Activated naive CD8-positive, alpha-beta T cell treated with anti-CD3 and anti-CD28 coated beads, Interleukin-2, amount 50 U/mL, for 16 hours (primary cell): ENCODE results near the gene C13orf46.

Experiments
- DNase-seq: peaks from one replicate; pipeline ENCODE4 v3.0.0-alpha.2; 2020; ENCODE audit warnings: low read depth, low spot score

Gene C13orf46

DNA sequence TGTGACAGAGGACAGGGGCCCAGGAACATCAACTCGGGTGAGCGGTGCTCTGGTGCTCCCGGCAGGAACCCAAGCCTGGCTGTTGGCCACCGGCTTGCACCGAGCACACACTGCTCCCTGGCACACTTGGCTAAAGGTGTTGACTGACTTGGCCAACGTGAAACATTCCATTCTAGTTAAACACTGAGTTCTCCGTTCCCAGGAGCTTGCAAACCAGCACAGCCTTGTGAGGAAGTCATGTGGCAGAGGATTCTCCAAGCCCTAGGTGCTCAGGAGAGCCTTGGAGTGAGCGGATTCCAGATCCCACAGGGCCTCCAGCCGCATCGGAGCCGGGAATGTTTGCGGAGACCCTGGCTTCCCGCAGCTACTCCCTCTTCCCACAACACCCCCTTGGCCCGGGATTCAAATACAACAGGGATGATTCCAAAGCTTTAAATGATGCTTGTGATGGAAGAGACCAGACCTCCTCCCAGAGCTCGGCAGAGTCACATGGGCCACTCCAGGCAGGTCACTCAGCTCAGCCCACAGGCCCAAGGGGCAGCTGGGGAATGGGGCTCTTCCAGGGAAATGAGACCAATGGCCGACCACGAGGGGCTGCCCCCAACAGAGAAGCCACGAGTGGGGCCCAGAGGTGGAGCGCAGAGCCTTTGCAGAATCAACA lies 2.9 kb downstream of the C13orf46 start:
- no peak for DNase-seq

DNA sequence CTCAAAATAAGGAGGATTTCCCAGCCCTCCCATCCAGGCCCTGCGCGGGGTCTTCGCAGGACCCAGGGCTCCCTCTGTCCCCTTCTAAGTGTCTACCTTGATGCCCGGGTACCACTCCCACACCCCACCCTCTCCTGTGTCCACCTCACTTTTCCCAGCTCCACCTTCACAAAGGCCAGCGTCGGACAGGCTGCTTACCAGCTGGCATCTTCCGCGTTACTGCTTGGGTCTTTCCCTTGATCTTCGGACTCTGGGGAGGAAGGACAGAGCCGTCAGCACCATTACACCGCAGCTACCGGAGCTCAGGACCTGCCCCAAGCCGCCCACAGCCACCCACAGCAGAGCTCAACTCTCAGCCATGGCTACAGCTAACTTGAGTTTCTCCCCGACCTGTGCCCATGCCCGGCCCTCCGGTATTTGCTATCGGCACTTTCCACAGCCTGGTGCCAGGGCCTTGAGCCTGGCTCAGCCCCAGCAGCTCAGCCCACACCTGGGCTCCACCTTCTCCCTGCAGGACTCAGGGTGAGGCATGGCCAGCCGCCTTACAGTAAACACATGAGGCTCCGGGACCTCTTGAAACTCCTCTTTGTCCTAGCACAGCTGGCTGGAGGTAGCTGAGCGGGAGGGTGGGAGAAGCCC lies 3.8 kb downstream of the C13orf46 start:
- no peak for DNase-seq

DNA sequence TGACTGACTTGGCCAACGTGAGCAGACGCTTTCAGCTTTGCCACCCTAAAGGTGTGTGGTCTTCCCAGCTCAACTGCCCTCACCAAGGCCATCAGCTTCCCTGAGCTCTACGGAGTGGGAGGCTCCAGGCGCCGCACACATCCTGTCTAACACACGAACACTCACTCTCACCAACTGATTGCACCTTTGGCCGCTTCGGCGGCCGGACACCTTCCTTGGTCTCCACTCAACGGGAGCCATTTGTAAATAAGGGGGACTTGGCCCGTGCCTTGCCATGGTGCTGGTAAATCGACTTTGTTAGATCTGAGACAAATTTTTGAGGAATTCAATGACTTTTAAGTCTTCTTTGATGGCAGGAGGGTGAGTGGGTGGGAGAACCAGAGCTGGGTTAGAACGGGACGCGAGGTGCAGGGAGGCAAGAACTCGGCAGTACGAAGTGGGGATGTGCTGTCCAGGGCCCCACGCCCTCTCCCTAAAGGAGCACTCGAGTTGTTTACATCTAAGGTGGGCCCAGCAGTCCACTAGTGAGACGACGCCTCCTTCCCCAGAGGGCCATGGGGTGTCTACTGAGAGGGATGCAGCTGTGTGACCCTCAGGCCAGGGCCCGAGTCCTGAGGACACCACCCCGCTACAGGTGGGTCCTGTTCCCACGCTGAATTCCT lies 4.4 kb downstream of the C13orf46 start:
- no peak for DNase-seq

DNA sequence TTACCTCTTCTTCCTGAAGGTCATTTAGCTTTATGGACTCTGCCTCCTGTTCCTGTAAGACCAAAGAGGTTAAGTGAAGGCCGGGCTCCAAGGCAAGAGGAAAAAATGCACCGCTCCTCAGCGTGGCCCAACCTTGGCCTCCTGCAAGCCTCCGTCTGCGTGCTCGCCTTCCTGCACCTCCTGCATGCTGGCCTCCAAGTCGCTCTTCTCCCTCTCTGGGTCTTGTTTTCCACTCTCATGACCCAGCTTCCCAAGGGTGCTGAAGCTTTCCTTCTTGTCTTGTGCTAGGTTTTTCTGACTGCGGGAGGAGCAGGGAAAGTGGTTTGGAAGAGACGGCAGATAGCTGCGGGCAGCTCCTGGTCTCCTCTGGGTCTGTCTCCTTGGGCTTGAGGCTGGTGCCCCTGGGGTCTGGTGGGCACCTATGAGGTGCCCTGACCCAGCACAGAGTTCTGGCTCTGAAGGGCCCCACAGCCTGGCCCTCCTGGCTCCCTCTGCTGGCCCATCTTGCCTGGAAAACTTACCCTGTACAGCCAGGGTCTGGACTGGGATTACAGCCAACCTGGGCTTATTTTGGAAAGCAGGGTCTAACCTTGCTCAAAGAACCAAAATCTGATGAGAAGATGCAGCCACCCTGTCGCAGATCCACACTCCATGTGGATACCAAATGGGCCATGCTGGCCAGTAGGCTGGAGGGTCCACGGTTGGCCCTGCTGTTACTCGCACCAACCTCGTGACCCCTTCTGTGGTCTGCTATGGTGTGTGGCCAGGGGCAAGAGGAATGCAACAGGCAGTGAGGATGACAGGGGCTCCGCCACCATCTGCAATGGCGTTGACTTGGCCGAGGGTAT lies 5.2 kb downstream of the C13orf46 start:
- DNase-seq: no peak

GRCh38 chr13:113967729-113968462 lies 6.0 kb downstream of the C13orf46 start:
- DNase-seq: no peak

DNA sequence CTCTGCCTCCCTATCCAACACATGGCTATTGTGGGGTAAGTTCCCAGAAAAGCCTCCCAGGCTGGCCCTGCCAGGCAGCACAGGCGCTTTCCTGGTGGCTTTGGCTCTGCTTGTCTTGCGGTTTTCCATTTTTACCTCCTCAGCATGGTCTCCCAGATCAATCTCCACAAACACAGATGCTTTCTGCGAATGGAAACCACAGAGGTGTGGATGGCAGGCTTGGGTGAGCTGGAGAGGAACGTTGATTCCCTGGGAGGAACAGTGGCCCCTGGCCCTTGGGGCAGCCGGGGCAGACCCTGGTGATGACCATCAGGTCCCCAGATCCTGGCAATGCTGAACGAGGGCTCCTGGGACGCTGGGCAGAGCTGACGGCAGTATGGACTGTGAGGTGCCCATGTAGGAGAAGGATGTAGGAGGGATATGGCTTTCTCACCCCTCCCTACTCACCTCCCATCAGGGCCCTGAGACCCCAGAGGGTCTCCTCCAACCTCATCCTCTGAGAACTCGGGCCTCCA lies 6.6 kb downstream of the C13orf46 start:
- no peak for DNase-seq

- no peak for DNase-seq
Measured at GRCh38 chr13:113965968-113966884, 7.7 kb downstream of the C13orf46 start.

DNA sequence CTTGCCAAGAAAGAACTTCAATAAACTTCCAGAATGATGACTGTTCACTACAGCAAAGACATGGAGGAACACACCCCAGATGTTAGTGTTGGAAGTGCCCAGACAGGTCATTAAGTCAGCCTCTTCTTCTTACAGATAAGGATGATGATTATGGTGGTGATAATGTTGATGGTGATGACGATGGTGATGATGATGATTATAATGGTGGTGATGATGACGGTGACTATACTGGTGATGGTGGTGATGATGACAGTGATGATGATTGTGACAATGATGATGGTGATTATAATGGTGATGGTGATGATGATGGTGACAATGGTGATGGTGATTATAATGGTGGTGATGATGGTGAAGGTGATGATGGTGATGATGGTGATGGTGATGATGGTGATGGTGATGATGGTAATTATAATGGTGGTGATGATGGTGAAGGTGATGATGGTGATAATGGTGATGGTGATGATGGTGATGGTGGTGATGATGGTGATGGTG lies 8.4 kb downstream of the C13orf46 start:
- no peak for DNase-seq

DNA sequence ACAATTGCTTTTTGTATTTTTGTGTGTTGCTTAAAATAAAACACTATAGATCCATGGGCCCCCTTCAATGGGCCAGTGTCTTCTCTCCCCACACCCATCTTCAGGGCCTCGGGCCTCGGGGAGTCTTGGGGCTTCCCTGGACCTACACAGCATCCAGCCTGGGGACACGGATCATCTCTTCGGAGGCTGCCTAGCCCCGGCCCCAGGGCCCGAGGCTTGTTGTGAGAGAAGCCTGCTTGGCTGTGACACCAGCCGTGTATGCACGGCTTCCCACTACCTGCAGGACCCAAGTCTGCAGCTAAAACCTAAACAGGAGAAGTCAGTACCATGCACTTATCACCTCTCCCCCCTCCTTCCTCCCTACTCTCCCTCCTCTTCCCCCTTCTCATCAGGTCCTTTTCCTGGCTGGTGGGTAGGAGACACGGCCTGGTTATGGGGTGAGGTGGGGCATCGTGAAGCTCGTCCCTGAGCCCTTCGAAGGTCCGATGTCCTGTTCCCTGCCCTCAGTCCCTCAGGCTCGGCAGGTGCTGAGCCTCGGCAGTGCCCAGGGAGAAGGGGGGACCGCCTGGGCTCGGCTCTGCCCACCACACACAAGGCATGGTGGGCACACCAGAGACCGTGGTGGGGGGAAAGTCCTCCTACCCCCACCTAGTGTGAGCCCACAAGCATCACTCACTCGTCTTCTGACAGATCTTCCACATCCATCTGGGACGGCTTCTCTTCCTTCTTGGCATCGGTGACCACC lies 9.5 kb downstream of the C13orf46 start:
- no peak for DNase-seq

GRCh38 chr13:113963376-113963775 lies 10.5 kb downstream of the C13orf46 start:
- no peak for DNase-seq

DNA sequence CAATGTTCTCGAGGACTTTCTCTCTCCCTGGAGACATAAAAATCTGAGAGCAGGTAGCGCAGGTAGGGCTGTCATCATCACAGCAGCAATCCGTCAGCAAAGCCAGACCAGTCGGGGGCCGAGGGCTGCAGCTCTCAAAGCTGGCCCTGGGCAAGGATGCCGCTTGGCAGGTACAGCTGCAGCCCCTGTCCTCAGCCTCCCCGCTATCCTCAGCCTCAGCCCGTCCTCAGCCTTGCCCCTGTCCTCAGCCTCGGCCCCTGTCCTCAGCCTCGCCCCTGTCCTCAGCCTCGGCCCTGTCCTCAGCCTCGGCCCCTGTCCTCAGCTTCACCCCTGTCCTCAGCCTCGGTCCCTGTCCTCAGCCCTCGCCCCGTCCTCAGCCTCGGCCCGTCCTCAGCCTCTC lies 10.9 kb downstream of the C13orf46 start:
- DNase-seq: no peak

DNA sequence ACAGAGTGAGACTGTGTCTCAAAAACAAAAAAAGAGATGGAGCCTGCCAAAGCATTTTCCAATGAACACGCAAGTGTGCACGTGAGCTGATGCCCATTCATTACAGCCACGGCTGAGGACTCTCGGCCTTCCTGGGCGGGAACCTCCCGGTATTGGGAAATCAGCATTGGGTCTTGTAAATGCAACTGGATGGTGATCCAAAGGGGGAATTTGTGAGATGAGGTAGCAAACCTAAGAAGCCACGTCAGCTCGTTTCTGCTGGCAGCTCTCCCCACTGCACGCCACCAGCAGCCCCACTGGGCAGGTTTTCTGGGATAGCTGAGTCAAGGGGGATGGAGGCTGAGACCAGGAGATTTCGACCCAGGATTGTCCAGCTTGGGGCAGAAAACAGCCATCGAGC lies 11.5 kb downstream of the C13orf46 start:
- DNase-seq: no peak

DNA sequence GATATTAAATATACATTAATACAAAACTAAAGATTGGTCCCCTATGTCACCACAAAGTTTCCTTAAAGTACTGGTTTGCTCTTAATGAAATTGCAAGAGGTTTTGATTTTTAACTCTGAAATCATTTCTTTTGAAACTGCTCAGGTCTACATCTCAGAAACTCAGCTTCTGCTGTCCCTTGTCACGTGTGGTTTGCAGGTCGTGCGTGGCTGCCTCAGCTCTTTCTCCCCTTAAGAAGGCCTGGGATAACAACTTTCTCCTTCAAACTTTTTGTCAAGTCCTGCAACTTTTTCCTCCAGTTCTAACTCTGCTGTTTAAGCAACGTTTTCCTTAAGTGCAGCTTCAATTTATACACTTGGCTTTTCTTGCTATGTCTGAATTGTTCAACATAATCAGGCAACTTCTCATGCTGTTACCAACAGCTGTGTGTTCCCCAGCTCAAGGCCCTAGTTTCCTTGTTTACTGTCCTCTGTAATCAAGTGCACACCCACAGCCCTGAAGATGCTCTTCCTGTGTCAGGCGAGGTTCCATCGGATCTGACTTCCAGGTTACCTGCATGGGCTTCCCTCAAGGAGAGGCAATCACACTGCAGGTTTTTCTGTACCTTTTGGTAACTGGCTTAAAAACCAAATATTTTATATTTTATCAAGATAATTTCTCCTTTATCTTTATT lies 13.5 kb downstream of the C13orf46 start:
- no peak for DNase-seq

GRCh38 chr13:113959198-113959597 lies 14.7 kb downstream of the C13orf46 start:
- no peak for DNase-seq

GRCh38 chr13:113958373-113958772 lies 15.5 kb downstream of the C13orf46 start:
- no peak for DNase-seq

DNA sequence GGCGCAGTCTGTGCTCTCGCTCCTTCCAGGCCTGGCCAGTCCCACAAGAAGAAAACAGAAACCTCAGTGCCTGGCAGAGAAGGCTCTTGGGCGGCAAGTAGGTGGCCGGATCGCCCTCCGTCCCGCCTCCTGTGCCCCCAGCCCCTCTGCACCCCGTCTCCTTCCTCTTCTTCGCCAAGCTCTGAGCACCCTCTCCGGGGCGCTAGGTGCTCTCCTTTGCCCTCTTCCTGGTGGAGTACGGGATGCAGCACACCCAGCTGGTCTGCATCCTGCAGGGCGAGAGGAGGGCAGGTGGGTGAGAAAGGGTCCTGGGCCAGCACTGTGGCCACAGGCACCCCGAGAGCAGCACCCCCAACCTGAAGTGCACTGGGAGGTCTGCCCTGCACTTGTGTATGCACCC lies 17.3 kb downstream of the C13orf46 start:
- no peak for DNase-seq

GRCh38 chr13:113955691-113956090 lies 18.2 kb downstream of the C13orf46 start:
- DNase-seq: no peak

DNA sequence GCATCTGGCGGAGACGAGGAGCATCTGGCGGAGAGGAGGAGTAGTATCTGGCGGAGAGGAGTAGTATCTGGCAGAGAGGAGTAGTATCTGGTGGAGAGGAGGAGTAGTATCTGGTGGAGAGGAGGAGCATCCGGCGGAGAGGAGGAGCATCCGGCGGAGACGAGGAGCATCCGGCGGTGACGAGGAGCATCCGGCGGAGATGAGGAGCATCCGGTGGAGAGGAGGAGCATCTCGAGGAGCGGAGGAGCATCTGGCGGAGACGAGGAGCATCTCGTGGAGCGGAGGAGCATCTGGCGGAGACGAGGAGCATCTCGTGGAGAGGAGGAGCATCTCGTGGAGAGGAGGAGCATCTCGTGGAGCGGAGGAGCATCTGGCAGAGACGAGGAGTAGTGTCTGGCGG lies 18.6 kb downstream of the C13orf46 start:
- no peak for DNase-seq
